K562 (cell line): Measurements from ENCODE around the gene TDRD3. TPM values are rescaled to one million over a fixed set of nuclear protein-coding genes. Genes with fewer than 3 reads are reported as not detected.

Source experiments
- ATAC-seq: fragments of 200-7000 bp; cut with Tn5 transposase; 3 replicates; pipeline ENCODE4 v1.9.1; 2020; ENCODE audit warnings: moderate library complexity
- BruUV-seq: library from RNA; stranded (reverse); fragments of 400-500 nt; replicated peaks from 2 replicates; lab custom pipeline; 2021; lab: Mats Ljungman, UMichigan
- CTCF ChIA-PET: fragments of 300-600 bp; formaldehyde crosslinking; extraction: SDS; loops from one replicate; lab custom pipeline; 2021; ENCODE audit warnings: low intra/inter-chr PET ratio; lab: Yijun Ruan, JAX
- POLR2A ChIA-PET: fragments of 300-600, 350-650 bp; sonication (Branson Sonifier 250); formaldehyde crosslinking; extraction: SDS; loops from one replicate; lab custom pipeline; 2021; ENCODE audit warnings: antibody characterized with exemption, inconsistent platforms; lab: Yijun Ruan, JAX
- DNase-seq, 4 experiments: peaks; one replicate each; pipeline versions ENCODE4 v3.0.0 to v3.0.0-alpha.2; 2011 to 2018; ENCODE audit warnings: low spot score in 3 of 4, mixed read lengths in 3 of 4; ENCODE audit errors: extremely low read depth in 1 of 4
- FAIRE-seq: peaks from 2 replicates; lab custom pipeline; 2011; peaks lifted over from hg19 to GRCh38; lab: Jason Lieb, UNC
- H2AFZ ChIP-seq: 2 replicates; pipeline ENCODE4 v1.6.0; 2011; ENCODE audit warnings: low read depth, low read length, control low read depth, inconsistent platforms
- H3K27ac ChIP-seq: fragments of 200-600 bp; 3 replicates; pipeline ENCODE4 v1.8.0; 2011; ENCODE audit warnings: low read depth, mild to moderate bottlenecking, control low read depth, inconsistent platforms, low read length, moderate library complexity, mixed read lengths; ENCODE audit errors: extremely low read depth
- H3K27me3 ChIP-seq, 2 experiments: fragments of 300-600 bp in 1 of 2; 2 replicates in 1 of 2; 3 replicates in 1 of 2; pipeline versions ENCODE4 v1.6.0 to v1.8.0; 2011; ENCODE audit warnings: inconsistent platforms in 2 of 2, low read length in 2 of 2, mild to moderate bottlenecking in 1 of 2, mixed read lengths in 1 of 2, moderate library complexity in 1 of 2; ENCODE audit not compliant: control insufficient read depth in 2 of 2, insufficient read depth in 2 of 2
- H3K36me3 ChIP-seq: fragments of 300-600 bp; 3 replicates; pipeline ENCODE4 v1.8.0; 2011; ENCODE audit warnings: mild to moderate bottlenecking, low read length, inconsistent platforms; ENCODE audit not compliant: control insufficient read depth, insufficient read depth
- H3K4me1 ChIP-seq, 2 experiments: fragments of 200-600 bp in 1 of 2; replicated peaks in 1 of 2; 2 replicates in 1 of 2; 3 replicates in 1 of 2; pipeline versions ENCODE4 v1.5.1 to v1.8.0; 2011; ENCODE audit warnings: inconsistent platforms in 2 of 2, low read length in 2 of 2, mild to moderate bottlenecking in 1 of 2, mixed read lengths in 1 of 2, moderate library complexity in 1 of 2; ENCODE audit not compliant: control insufficient read depth in 2 of 2, insufficient read depth in 2 of 2
- H3K4me2 ChIP-seq: 2 replicates; pipeline ENCODE4 v1.6.1; 2011; ENCODE audit warnings: low read length, control low read depth, inconsistent platforms, mixed read lengths; ENCODE audit not compliant: insufficient read depth
- H3K4me3 ChIP-seq: fragments of 200-600 bp; sonication (generic), shearing (Covaris generic); 2 replicates; pipeline ENCODE4 v1.5.1; 2016; ENCODE audit warnings: control low read depth, inconsistent platforms
- H3K79me2 ChIP-seq: fragments of 200-600 bp; 3 replicates; pipeline ENCODE4 v1.8.0; 2011; ENCODE audit warnings: low read length, inconsistent platforms; ENCODE audit not compliant: control insufficient read depth, insufficient read depth
- H3K9ac ChIP-seq, 2 experiments: 2 replicates each; pipeline versions ENCODE4 v1.6.0 to v1.6.1; 2011; ENCODE audit warnings: low read depth in 2 of 2, low read length in 2 of 2, control low read depth in 1 of 2, inconsistent platforms in 1 of 2, mild to moderate bottlenecking in 1 of 2, mixed read lengths in 1 of 2; ENCODE audit not compliant: insufficient read depth in 1 of 2
- H3K9me1 ChIP-seq: one replicate; pipeline ENCODE4 v1.6.0; 2011; ENCODE audit warnings: inconsistent platforms, mild to moderate bottlenecking, low read length, moderate library complexity; ENCODE audit not compliant: control insufficient read depth, insufficient read depth
- H3K9me3 ChIP-seq: replicated peaks from 2 replicates; pipeline ENCODE4 v1.5.1; 2011; ENCODE audit warnings: low read depth, low read length, inconsistent platforms; ENCODE audit not compliant: control insufficient read depth, insufficient read depth
- H4K20me1 ChIP-seq: replicated peaks from 2 replicates; pipeline ENCODE4 v1.6.1; 2011; ENCODE audit warnings: low read length, inconsistent platforms, mixed read lengths; ENCODE audit not compliant: control insufficient read depth, insufficient read depth
- BDP1 ChIP-seq: IDR thresholded peaks from 3 replicates; pipeline ENCODE4 v1.6.1; 2011; ENCODE audit not compliant: insufficient read length, insufficient read depth
- BHLHE40 ChIP-seq: IDR thresholded peaks from 2 replicates; pipeline ENCODE4 v1.6.1; 2011; ENCODE audit warnings: low read length, improper control_type of control experiment
- CBX8 ChIP-seq: fragments of 200-600 bp; sonication (generic); IDR thresholded peaks from 2 replicates; pipeline ENCODE4 v1.6.1; 2012; ENCODE audit warnings: borderline replicate concordance, mixed run types, low read depth, mild to moderate bottlenecking, moderate library complexity, mixed read lengths, low read length, control low read depth, inconsistent platforms; ENCODE audit not compliant: poor library complexity, severe bottlenecking; ENCODE audit errors: extremely low read depth
- ERF ChIP-seq: fragments of 450-650 bp; formaldehyde crosslinking; IDR thresholded peaks from 2 replicates; pipeline ENCODE4 v1.4.0; 2020; ENCODE audit warnings: mild to moderate bottlenecking, mixed read lengths
- FOXK2 ChIP-seq, 2 experiments: fragments of 450-650 bp; IDR thresholded peaks in 1 of 2; conservative IDR thresholded peaks in 1 of 2; 2 replicates each; pipeline ENCODE4 v1.6.1; 2016; ENCODE audit warnings: low read depth in 2 of 2, mild to moderate bottlenecking in 1 of 2
- HEY1 ChIP-seq: fragments of 250-450 bp; sonication (Bioruptor Pico); IDR thresholded peaks from 2 replicates; pipeline ENCODE4 v1.5.0; 2020; ENCODE audit warnings: mild to moderate bottlenecking, moderate library complexity, borderline replicate concordance
- HNRNPK ChIP-seq: fragments of 200-400 bp; formaldehyde crosslinking; IDR thresholded peaks from one replicate; pipeline ENCODE4 v1.6.1; 2018; ENCODE audit warnings: mild to moderate bottlenecking, low read depth, low read length; ENCODE audit not compliant: poor library complexity, severe bottlenecking
- KDM2B ChIP-seq: fragments of 250-450 bp; sonication (Bioruptor Pico); IDR thresholded peaks from 2 replicates; pipeline ENCODE4 v1.8.0; 2021; ENCODE audit warnings: mild to moderate bottlenecking, moderate library complexity
- MCM7 ChIP-seq, 2 experiments: fragments of 450-650 bp; IDR thresholded peaks; 2 replicates each; pipeline ENCODE4 v1.6.1; 2016 to 2018
- MTA3 ChIP-seq: fragments of 450-650 bp; formaldehyde crosslinking; IDR thresholded peaks from 2 replicates; pipeline ENCODE4 v1.6.1; 2017; ENCODE audit warnings: mild to moderate bottlenecking, borderline replicate concordance
- NBN ChIP-seq: fragments of 450-650 bp; IDR thresholded peaks from 2 replicates; pipeline ENCODE4 v1.6.1; 2016; ENCODE audit warnings: low read depth, mild to moderate bottlenecking
- PCBP2 ChIP-seq: fragments of 200-400 bp; formaldehyde crosslinking; IDR thresholded peaks from 2 replicates; pipeline ENCODE4 v1.6.1; 2018; ENCODE audit warnings: low read length, low read depth, mild to moderate bottlenecking, moderate library complexity; ENCODE audit not compliant: poor library complexity, severe bottlenecking
- SIX5 ChIP-seq, 2 experiments: IDR thresholded peaks; 2 replicates each; pipeline ENCODE4 v1.6.1; 2011; ENCODE audit warnings: low read length in 2 of 2, borderline replicate concordance in 1 of 2, low read depth in 1 of 2, mild to moderate bottlenecking in 1 of 2, moderate library complexity in 1 of 2; ENCODE audit not compliant: insufficient read depth in 1 of 2
- SNIP1 ChIP-seq: fragments of 450-650 bp; IDR thresholded peaks from 2 replicates; pipeline ENCODE4 v1.7.1; 2017; ENCODE audit warnings: low read depth, mild to moderate bottlenecking
- TAF7 ChIP-seq: fragments of 450-650 bp; IDR thresholded peaks from 2 replicates; pipeline ENCODE4 v1.6.1; 2016; ENCODE audit warnings: missing genetic modification characterization, missing compliant biosample characterization
- ZNF324 ChIP-seq: fragments of 250-450 bp; sonication (Bioruptor Pico); IDR thresholded peaks from 2 replicates; pipeline ENCODE4 v1.4.0; 2020; ENCODE audit warnings: mild to moderate bottlenecking
- WGBS: fragments of 100-300 bp; shearing (Covaris generic); methylation state at CpG from one replicate; pipeline ENCODE4 v1.1.6; 2016; ENCODE audit warnings: low coverage, mixed read lengths; ENCODE audit not compliant: insufficient coverage; ENCODE audit errors: missing lambda C conversion rate; 5-methylcytosine and 5-hydroxymethylcytosine counted together
- in situ Hi-C: fragments of 300-500 bp; cut with MboI; formaldehyde crosslinking; loops from 4 replicates; pipeline ENCODE4 v1.15.0; 2018; ENCODE audit warnings: inconsistent platforms, mixed read lengths
- intact Hi-C: fragments of 100-400 bp; cut with micrococcal nuclease; formaldehyde crosslinking; loops from 2 replicates; pipeline ENCODE4 v1.14.2; 2022
- polyA plus RNA-seq, 8 experiments: library from polyadenylated mRNA; depleted of rRNA in 4 of 8; stranded (reverse) in 5 of 8; unstranded in 3 of 8; fragments of >200 nt; fragmentation: Nextera tagmentation in 2 of 8; fragmentation: Illumina TruSeq in 1 of 8; extraction: Ambion mirVana in 2 of 8; extraction: Trizol in 1 of 8; gene quantifications; 2 replicates each; pipeline versions ENCODE4 v1.2.1 to v1.2.3, GENCODE V29; 2011 to 2014; ENCODE audit warnings: inconsistent platforms in 1 of 8, missing spikeins in 1 of 8
- total RNA-seq, 7 experiments: library from RNA; depleted of rRNA in 6 of 7; stranded (reverse); fragments of >200 nt in 6 of 7; fragmentation: Illumina TruSeq in 2 of 7; extraction: Trizol in 2 of 7; gene quantifications; 2 replicates each; pipeline versions ENCODE4 v1.2.1 to v1.2.3, GENCODE V29; 2011 to 2021; ENCODE audit warnings: low replicate concordance in 1 of 7
- TF ChIP-seq, protein P1 (sequence below): conservative IDR thresholded peaks from 2 replicates; pipeline ENCODE4 v1.6.1; 2011; ENCODE audit warnings: low read depth, mild to moderate bottlenecking, low read length; ENCODE audit not compliant: control insufficient read depth
- TF ChIP-seq, protein P2 (sequence below): fragments of 250-450 bp; sonication (Bioruptor Pico); IDR thresholded peaks from 2 replicates; pipeline ENCODE4 v1.5.0; 2021; ENCODE audit warnings: mild to moderate bottlenecking, moderate library complexity
- TF ChIP-seq, protein P3 (sequence below): fragments of 450-650 bp; IDR thresholded peaks from 2 replicates; pipeline ENCODE4 v1.6.1; 2016

TDRD3 gene
- total and polyA plus RNA-seq, 9 of the 15 experiments (the other 6 are each of a cell fraction or from before 2014, with no cell fraction given): 3.6 to 16.4 (median 9.5) TPM

DNA sequence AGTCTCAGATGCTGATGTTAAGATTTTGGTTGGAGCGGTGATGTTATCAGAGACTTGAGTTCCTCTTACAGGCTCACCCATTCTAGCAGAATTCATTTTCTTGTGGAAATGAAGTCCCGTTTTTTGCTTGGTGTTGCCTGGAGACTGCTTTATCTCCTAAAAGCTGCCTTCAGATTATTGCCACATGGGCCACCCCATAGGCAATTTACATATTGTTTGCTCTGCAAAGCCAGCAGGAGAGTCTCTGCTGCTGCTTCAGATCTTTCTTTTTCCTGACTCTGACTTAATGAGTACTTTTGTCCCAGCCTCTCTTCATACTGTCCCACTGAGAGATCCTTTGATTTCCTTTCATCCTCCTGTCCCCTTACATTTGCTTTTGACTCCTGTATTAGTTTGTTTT lies 114.6 kb downstream of the TDRD3 start:
- no peaks in the 10 kb centered on the region for H3K36me3 ChIP-seq
- no peak overlapping the region for H3K4me2 ChIP-seq
- no peaks in the 10 kb centered on the region for H3K27me3 ChIP-seq
- 83% methylated on average over 2 of the region's 2 CpGs for WGBS
- CTCF ChIA-PET: no interaction called here
- H3K79me2 ChIP-seq: no peaks in the 10 kb centered on the region
- H3K4me3 ChIP-seq: no peak overlapping the region
- H3K9me3 ChIP-seq: no peaks in the 10 kb centered on the region
- no peaks in the 10 kb centered on the region for H3K4me1 ChIP-seq
- H4K20me1 ChIP-seq: no peaks in the 10 kb centered on the region
- BruUV-seq: no TSS peak
- no peaks in the 10 kb centered on the region for H3K9me1 ChIP-seq
- FAIRE-seq (no peak), DNase-seq (no peak), ATAC-seq (no peak)
- H3K27ac ChIP-seq: no peak overlapping the region
- H2AFZ ChIP-seq: no peak overlapping the region
- intact Hi-C loops (no loop called here), in situ Hi-C loops (no loop called here)
- POLR2A ChIA-PET: no interaction called here
- H3K9ac ChIP-seq: no peak overlapping the region
- TF ChIP-seq SNIP1: no peak
- TF ChIP-seq CBX8: no peak
- TF ChIP-seq KDM2B (CRISPR knock-in tag): no peak
- no peak for TF ChIP-seq MCM7 (IDR thresholded peaks at IDR 0.05)
- no peak for TF ChIP-seq BHLHE40
- TF ChIP-seq MTA3: no peak
- TF ChIP-seq ZNF324 (CRISPR knock-in tag): no peak
- TF ChIP-seq NBN: no peak
- no peak for TF ChIP-seq PCBP2
- TF ChIP-seq, protein P1, sequence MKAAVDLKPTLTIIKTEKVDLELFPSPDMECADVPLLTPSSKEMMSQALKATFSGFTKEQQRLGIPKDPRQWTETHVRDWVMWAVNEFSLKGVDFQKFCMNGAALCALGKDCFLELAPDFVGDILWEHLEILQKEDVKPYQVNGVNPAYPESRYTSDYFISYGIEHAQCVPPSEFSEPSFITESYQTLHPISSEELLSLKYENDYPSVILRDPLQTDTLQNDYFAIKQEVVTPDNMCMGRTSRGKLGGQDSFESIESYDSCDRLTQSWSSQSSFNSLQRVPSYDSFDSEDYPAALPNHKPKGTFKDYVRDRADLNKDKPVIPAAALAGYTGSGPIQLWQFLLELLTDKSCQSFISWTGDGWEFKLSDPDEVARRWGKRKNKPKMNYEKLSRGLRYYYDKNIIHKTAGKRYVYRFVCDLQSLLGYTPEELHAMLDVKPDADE: no peak
- TF ChIP-seq BDP1: no peak
- TF ChIP-seq, protein P2, sequence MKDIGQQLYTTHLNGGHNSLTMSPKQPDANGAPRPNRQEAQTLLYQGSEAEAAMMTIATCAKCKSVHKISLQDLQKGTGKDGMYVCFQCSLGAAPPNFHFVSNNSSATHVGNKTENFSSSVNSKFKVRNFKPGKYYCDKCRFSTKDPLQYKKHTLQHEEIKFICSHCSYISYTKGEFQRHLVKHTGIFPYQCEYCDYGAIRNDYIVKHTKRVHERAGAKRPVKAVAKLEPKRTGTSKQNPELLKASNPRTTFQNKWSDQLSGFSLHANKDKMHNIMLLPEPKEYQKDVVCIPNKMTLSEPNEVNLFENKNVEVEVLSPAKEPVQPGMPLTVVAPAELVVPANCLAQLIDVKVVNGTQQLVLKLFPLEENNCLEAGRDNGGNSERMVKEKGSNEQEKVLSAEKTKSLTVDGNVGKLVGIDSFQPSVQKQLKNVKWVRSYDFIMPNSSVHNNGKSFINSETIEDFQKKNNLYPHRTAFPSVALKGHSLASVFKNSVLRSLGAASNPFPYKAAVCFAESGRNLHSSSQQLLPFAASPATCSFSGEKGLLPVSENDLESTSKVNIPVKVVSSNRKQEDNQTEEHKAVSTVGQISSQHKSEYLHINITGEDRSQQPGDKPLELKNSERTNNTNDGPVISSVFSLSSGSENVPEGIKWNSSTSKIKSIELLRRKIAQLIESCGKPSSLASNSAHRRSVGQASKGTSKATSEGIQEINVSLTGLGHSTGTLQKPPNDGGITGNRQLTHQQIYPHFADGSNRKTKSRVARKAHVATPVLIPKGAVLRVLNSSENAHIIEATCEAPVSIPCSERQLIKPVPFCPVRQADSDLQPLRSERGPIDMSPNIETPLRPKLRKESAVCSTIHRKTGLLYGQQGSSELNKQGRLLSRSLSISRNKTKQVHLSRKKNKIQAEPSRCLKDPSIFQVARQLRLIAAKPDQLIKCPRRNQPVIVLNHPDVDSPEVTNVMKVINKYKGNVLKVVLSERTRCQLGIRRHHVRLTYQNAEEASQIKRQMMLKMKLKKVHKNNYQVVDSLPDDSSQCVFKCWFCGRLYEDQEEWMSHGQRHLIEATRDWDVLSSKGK: no peak
- TF ChIP-seq TAF7 (tag): no peak
- no peak for TF ChIP-seq FOXK2 (conservative IDR thresholded peaks at IDR 0.05 in 1 of 2, IDR thresholded peaks at IDR 0.05 in 1 of 2; ENCODE audit: low read depth in 2 of 2)
- no peak for TF ChIP-seq SIX5 (IDR thresholded peaks at IDR 0.05; ENCODE audit: borderline replicate concordance in 1 of 2, insufficient read depth in 1 of 2, low read depth in 1 of 2, low read length in 2 of 2)
- TF ChIP-seq HNRNPK: no peak
- no peak for TF ChIP-seq HEY1 (CRISPR knock-in tag)
- TF ChIP-seq, protein P3, sequence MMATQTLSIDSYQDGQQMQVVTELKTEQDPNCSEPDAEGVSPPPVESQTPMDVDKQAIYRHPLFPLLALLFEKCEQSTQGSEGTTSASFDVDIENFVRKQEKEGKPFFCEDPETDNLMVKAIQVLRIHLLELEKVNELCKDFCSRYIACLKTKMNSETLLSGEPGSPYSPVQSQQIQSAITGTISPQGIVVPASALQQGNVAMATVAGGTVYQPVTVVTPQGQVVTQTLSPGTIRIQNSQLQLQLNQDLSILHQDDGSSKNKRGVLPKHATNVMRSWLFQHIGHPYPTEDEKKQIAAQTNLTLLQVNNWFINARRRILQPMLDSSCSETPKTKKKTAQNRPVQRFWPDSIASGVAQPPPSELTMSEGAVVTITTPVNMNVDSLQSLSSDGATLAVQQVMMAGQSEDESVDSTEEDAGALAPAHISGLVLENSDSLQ: no peak
- no peak for TF ChIP-seq ERF (CRISPR knock-in tag)
